HG03565 (cell line): ENCODE results near the gene PRKD1.

Experiments used
- ATAC-seq: cut with Tn5 transposase; IDR thresholded peaks from one replicate; pipeline ENCODE4 v1.9.1; 2021; ENCODE audit warnings: mild to moderate bottlenecking, moderate library complexity; ENCODE audit not compliant: unreplicated experiment

PRKD1 gene

DNA sequence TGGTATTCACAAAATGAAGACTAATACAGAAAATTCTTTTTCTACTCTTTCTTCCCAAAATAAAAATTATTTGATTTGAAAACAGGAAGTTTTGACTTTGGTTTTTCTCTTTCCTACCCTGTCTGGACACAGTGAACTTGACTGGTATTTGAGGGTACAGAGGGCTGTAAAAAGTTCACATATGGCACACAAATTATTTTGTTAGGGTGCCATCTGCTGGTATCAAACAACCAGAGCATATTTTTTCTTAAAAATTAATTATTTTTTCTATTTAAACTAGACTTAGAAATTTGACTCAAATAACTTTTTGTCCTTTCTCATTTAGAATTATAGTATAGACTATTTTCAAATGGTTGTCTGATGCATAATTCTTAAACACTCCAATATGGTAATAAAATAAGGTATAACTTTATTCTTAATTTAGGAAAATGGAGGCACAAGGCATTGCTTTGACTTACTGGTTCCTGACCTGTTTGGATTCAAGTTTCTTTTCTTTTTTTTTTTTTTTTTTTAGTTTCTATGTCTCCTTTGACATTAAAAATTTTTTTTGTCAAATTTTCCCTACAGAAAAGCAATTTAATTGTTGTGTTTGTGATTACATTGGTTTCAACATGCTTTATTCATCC, 390.6 kb downstream of the PRKD1 start:
- ATAC-seq, result no peak

DNA sequence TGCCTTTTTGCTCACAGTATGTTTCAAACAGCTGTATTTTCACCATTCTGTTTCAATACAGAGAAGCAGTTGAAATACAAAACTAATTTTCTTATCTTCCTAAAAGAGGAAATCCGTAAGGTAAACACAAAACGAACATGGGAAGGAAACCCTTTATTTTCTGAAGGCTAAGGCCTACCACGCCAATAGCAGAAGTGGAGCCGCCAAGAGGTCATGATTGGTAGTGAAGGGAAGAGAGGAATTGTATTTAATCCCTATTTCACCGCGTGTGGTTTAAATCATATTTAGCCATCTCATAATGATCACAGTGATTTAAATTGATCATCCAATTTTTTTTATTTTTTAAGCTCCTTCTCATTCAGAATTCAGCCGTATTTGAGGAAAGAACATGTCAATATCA, 398.2 kb downstream of the PRKD1 start:
- ATAC-seq, result no peak

DNA sequence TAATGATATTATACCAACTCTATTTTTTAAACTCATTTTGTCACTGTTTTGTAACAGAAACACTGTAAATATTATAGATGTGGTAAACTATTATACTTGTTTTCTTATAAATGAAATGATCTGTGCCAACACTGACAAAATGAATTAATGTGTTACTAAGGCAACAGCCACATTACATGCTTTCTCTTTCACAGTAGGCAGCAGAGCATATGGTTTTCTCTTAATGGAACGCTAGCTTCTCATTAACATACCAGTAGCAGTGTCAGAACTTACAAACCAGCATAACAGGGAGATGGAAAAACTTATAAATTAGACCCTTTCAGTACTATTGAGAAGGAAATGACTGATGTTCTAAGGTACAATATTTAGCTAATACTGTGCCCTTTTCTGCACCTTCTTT, 398.8 kb downstream of the PRKD1 start:
- ATAC-seq, result no peak

DNA sequence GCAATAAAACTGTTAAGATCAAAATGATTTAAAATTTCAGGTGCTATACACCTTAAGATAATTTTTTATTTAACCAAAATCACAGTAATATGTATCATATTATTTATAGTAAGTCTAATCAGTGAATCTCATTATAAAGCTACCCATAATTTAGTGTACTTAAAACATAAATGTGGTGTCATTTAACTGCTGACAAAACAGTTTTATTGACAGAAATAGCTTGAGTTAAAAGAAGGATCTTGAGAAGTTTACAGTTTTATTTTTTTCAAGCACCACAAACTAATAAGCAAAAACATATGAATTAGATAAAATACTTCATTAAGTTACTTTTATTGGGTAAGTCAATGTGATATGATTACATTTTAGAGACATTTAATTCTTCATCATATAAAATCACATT, 400.4 kb downstream of the PRKD1 start:
- no peak for ATAC-seq
